HG03432 (cell line): ENCODE measurements around the gene FYB1.
"Not testable (repeated sequence)": the region's sequence is repeated elsewhere in the genome, so short reads cannot be mapped to it uniquely, and the experiment has no call there.

Source experiments
- ATAC-seq: cut with Tn5 transposase; IDR thresholded peaks from one replicate; pipeline ENCODE4 v1.9.1; 2021; ENCODE audit warnings: mild to moderate bottlenecking, moderate library complexity; ENCODE audit not compliant: unreplicated experiment

Gene FYB1

GRCh38 chr5:39190311-39191102 is 28.9 kb downstream of the FYB1 start:
- peak; percentile 17 for ATAC-seq

- ATAC-seq: no peak
These were observed 29.9 kb downstream of the FYB1 start for GRCh38 chr5:39189292-39189955.

DNA sequence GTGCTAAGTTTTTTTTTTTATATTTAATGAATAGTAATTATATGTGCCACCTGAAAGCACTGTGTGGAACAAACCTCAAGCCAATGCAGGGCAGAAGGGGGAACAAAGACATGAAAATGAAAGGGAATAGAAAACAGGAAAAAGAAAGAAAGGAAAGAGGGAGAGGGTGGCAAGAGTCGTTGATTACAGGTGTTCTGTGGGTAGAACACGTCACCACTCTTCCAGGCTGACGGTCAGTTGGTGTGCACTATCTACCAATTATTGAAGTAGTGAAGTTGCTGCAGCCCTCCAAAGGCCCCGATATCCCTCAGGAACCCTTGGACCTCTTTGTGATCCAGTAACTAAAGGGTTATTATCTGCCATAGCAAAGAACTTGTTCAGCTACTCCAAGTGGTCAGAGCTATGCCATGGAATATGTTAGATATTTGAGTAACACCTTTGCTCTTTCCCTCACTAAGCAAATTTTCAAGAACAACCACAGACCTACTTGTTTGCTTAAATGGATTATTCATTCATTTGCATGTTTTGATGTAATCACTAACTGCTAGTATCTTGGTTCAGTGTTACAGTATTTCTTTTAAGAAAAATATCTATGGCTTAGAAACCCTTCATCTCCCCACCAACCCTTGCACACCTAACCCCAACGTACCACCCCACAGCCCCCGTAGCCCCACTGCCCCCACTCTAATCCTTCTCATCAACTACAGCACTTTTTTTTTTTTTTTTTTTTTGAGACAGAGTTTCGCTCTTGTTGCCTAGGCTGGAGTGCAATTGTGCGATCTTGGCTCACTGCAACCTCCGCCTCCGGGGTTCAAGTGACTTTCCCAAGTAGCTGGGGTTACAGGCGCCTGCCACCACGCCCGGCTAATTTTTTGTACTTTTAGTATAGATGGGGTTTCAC is 31.3 kb downstream of the FYB1 start:
- no peak for ATAC-seq

- ATAC-seq: no peak
These were observed 32.4 kb downstream of the FYB1 start for GRCh38 chr5:39186722-39187539.

DNA sequence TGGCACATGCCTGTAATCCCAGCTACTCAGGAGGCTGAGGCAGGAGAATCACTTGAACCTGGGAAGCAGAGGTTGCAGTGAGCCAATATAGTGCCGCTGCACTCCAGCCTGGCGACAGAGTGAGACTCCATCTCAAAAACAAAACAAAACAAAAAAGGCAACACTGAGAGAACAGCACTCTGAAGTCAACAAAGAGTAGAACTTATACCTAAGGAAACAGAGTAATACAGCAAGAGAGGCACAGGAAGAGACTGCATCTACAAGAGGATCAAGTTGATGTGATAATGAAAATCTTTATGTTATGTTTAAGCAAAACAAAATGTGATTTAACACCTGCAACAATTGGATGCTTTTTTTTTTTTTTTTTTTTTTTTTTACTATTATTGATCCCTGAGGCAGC is 33.1 kb downstream of the FYB1 start:
- ATAC-seq: no peak

GRCh38 chr5:39185761-39186160 is 33.6 kb downstream of the FYB1 start:
- no peak for ATAC-seq

- not testable (repeated sequence) for ATAC-seq
These were observed 39.8 kb downstream of the FYB1 start for GRCh38 chr5:39179561-39179960.

GRCh38 chr5:39178861-39179260 is 40.5 kb downstream of the FYB1 start:
- no peak for ATAC-seq

DNA sequence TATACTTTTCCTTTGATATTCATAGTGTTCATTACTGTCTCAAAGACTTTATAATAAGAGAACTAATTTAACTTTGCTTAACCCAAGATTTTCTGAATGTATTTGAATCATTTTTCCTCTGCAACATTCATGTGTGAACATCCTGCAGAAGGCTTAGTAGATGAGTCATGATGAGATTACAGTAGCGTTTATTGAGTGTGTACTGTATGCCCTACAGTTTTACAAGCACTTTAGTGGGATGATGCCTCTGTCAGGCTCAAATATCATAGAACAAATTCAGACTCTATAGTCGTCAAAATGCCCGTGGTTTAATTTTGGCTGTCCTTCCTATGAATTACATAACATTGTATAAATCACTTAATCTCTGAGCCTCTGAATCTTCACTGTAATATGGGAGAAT is 41.2 kb downstream of the FYB1 start:
- ATAC-seq: no peak

DNA sequence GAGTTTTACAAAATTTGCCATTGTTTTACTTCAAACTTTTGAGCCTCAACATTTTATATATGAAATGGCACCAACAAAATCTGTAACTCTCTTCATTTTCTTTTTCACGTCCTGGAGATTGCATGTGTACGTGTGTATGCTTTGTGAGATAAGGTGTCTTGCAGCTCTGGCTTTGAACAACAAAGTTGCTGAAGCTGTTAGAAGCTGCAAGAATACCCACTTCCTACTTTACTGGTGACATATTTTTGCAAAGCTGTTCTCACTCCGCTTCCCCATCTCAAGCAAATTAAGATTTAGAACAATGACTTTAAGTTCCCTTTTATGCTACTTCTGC is 41.8 kb downstream of the FYB1 start:
- peak; percentile 67 for ATAC-seq

DNA sequence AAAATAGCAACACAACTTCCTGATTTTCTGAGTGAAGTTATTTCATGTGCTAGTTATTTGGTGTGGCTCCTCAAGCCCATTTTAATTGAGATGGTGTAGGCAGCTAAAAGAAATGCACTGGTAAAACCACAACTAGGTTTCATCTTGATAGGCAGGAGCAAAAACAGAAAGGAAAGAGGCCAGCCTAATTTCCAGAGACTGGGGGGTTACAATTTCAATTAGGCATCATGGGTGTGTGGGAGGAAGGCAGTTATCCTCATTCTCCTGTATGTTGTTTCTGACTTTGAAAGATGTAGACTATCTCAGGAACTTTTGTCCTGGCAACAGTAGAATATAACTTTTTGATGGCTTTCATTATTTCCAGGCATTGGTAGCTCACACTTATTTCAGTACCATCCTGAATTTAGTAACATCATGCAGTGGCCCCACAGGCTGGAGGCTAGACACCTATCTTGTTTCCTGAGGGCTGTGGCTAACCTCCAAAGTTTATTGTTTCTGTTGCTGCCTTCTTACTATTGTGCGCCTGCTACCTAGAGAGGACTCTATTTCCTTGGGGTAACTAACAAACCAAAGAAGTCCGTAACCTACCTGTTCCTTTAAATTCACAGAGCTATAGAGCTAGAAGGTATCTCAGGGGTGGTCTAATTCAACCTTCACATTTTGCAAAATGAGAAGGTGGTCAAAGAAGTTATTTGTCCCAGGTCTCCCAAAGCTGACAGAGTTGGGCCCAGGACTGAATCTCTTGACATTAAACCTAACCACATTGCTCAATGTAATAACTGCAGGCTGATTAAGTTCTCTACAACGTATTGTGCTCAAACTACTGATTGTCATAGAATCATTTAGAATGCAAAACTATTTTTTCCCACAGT is 42.4 kb downstream of the FYB1 start:
- ATAC-seq: peak; percentile 49

DNA sequence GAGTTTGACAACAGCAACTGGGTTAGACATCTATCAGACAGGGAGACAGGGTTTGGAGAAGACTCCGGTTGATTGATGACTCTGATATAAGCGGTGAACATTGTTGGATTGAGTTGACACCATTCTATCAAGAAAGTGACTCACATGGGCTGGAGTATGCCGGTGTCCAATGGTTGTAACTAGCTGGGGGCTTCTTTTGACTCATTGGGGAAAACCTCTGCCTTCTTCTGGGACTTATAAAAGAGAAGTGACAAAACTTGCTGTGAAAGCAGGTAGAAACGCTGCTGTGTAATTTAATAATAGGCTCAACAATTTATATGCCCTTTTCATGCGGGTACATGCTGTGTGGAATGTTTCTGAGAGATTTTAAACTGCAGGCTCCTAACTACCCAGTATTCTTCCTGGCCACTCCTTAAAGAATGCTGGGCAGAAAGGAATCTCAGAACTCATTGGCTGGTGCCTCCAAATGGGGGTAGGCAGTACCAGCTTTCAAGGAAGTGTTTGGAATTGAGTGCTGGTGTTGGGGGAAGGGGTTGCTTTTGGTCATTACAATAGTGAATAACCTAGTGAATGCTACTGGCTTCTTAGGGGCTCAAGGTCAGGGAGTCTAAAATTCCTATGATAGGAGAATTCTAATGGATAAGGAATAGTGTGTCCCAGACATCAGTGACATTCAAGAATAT is 43.9 kb downstream of the FYB1 start:
- ATAC-seq: no peak

DNA sequence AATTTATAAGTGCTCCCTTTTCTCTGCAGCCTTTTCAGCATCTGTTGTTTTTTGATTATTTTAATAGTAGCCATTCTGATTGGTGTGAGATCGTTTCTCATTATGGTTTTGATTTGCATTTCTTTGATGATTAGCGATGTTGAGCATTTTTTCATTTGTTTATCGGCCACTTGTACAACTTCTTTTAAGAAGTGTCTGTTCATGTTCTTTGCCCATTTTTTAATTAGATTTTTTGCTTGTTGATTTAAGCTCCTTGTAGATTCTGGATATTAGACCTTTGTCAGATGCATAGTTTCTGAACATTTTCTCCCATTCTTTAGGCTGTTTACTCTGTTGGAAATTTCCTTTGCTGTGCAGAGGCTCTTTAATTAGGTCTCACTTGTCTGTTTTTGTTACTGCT is 46.3 kb downstream of the FYB1 start:
- ATAC-seq: no peak

- no peak for ATAC-seq
These were observed 46.8 kb downstream of the FYB1 start for GRCh38 chr5:39172593-39172992.

DNA sequence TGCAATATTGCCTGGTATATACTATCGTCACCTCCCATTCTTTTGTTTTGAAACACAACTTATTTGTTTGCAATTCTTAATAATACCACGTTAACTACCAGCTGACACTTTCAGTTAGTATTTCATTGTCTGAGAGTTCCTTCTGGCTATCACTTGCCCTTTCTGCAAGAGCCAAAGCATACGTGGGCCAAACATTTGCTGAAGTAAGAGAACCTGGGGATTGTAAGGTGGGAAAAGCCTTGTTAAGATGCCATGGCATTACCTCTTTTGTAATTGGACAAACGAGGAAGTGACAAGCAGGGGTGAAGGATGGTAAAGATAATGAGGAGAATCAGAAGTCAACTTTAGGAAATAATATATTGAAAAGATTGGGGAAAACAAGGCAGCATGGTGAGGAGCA is 47.7 kb downstream of the FYB1 start:
- no peak for ATAC-seq

DNA sequence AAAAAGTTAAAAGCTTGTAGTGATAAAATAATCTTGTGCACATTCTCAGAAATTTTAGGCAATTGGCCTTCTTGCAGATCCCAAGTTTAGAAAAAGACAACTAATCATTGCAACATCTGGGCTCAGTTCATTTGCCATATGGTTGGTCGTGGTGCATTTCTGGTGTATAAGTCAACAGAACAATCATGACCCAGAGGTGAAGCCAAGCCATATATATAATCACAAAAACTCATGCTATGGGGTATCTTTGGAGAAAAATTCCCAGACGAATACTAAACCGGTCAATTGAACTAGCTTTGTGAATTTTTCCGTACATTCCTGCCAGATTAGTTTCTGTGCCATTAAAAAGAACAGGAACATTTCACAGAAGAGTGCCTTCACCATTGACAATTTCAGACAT is 50.3 kb downstream of the FYB1 start:
- ATAC-seq: no peak

GRCh38 chr5:39167972-39168342 is 51.4 kb downstream of the FYB1 start:
- ATAC-seq: no peak

- no peak for ATAC-seq
These were observed 52.0 kb downstream of the FYB1 start for GRCh38 chr5:39167141-39167971.
